Liver (tissue), 9 donors: ENCODE measurements around the gene AP3M1. TPM values are rescaled to one million over a fixed set of nuclear protein-coding genes. Genes with fewer than 3 reads are reported as not detected.

ENCODE experiments used
- DNase-seq: peaks from one replicate; pipeline ENCODE4 v3.0.0-alpha.2; 2017; ENCODE audit warnings: low spot score
- H3K27ac ChIP-seq, 2 donors: one replicate each; pipeline ENCODE4 v1.7.0; 2013; ENCODE audit warnings: inconsistent platforms in 2 of 2, low read length in 2 of 2, control low read depth in 1 of 2, low read depth in 1 of 2, mild to moderate bottlenecking in 1 of 2
- H3K27me3 ChIP-seq, 4 donors: one replicate each; pipeline versions ENCODE4 v1.6.1 to v1.7.0; 2013; ENCODE audit warnings: low read length in 3 of 4, inconsistent platforms in 1 of 4, mild to moderate bottlenecking in 1 of 4, moderate library complexity in 1 of 4; ENCODE audit not compliant: control insufficient read depth in 4 of 4, insufficient read depth in 4 of 4
- H3K36me3 ChIP-seq, 4 donors: one replicate each; pipeline versions ENCODE4 v1.6.1 to v1.7.0; 2013; ENCODE audit warnings: low read length in 3 of 4, mild to moderate bottlenecking in 3 of 4, low read depth in 1 of 4, moderate library complexity in 1 of 4; ENCODE audit not compliant: control insufficient read depth in 4 of 4, insufficient read depth in 3 of 4
- H3K4me1 ChIP-seq, 4 donors: one replicate each; pipeline versions ENCODE4 v1.6.1 to v1.7.0; 2013; ENCODE audit warnings: low read length in 3 of 4, mild to moderate bottlenecking in 3 of 4, moderate library complexity in 1 of 4; ENCODE audit not compliant: control insufficient read depth in 4 of 4, insufficient read depth in 4 of 4
- H3K4me3 ChIP-seq, 3 donors: one replicate each; pipeline versions ENCODE4 v1.6.1 to v1.7.0; 2013; ENCODE audit warnings: low read length in 3 of 3, control low read depth in 1 of 3, low read depth in 1 of 3, mild to moderate bottlenecking in 1 of 3
- H3K9ac ChIP-seq, 2 donors: one replicate each; pipeline ENCODE4 v1.7.0; 2013; ENCODE audit warnings: low read length in 2 of 2, mild to moderate bottlenecking in 2 of 2, moderate library complexity in 2 of 2, control low read depth in 1 of 2, low read depth in 1 of 2
- H3K9me3 ChIP-seq, 4 donors: one replicate each; pipeline versions ENCODE4 v1.6.1 to v1.7.0; 2013; ENCODE audit warnings: low read length in 3 of 4; ENCODE audit not compliant: control insufficient read depth in 4 of 4
- ATF3 ChIP-seq: IDR thresholded peaks from 2 replicates; pipeline ENCODE4 v1.6.1; 2016; ENCODE audit warnings: antibody characterized with exemption
- CTCF ChIP-seq: fragments of 150-350 bp; IDR thresholded peaks from 2 replicates; pipeline ENCODE4 v1.5.1; 2017; ENCODE audit warnings: improper control_type of control experiment, low read depth, low read length; ENCODE audit not compliant: missing input control
- EGR1 ChIP-seq, 2 donors: IDR thresholded peaks; 2 replicates each; pipeline ENCODE4 v1.6.1; 2016 to 2018; ENCODE audit warnings: antibody characterized with exemption in 2 of 2, low read depth in 2 of 2
- FOXA1 ChIP-seq: IDR thresholded peaks from 2 replicates; pipeline ENCODE4 v1.6.1; 2016; ENCODE audit warnings: antibody characterized with exemption
- FOXA2 ChIP-seq: IDR thresholded peaks from 2 replicates; pipeline ENCODE4 v1.6.1; 2016; ENCODE audit warnings: antibody characterized with exemption
- GABPA ChIP-seq, 2 donors: IDR thresholded peaks in 1 of 2; conservative IDR thresholded peaks in 1 of 2; 2 replicates each; pipeline ENCODE4 v1.6.1; 2016; ENCODE audit warnings: antibody characterized with exemption in 2 of 2, mild to moderate bottlenecking in 1 of 2, moderate library complexity in 1 of 2
- HNF4A ChIP-seq, 2 donors: conservative IDR thresholded peaks; 2 replicates each; pipeline ENCODE4 v1.6.1; 2016; ENCODE audit warnings: antibody characterized with exemption in 2 of 2, mild to moderate bottlenecking in 2 of 2
- HNF4G ChIP-seq: IDR thresholded peaks from 2 replicates; pipeline ENCODE4 v1.6.1; 2016; ENCODE audit warnings: antibody characterized with exemption
- JUND ChIP-seq, 2 donors: IDR thresholded peaks; 2 replicates each; pipeline ENCODE4 v1.6.1; 2016; ENCODE audit warnings: antibody characterized with exemption in 2 of 2
- MAX ChIP-seq: IDR thresholded peaks from 2 replicates; pipeline ENCODE4 v1.6.1; 2016; ENCODE audit warnings: antibody characterized with exemption
- RAD21 ChIP-seq, 2 donors: IDR thresholded peaks; 2 replicates each; pipeline ENCODE4 v1.6.1; 2016; ENCODE audit warnings: antibody characterized with exemption in 2 of 2, mild to moderate bottlenecking in 2 of 2
- REST ChIP-seq: IDR thresholded peaks from 2 replicates; pipeline ENCODE4 v1.6.1; 2016; ENCODE audit warnings: antibody characterized with exemption, mild to moderate bottlenecking
- RXRA ChIP-seq, 2 donors: IDR thresholded peaks; 2 replicates each; pipeline ENCODE4 v1.6.1; 2017 to 2018; ENCODE audit warnings: antibody characterized with exemption in 2 of 2, mild to moderate bottlenecking in 1 of 2
- SP1 ChIP-seq: IDR thresholded peaks from 2 replicates; pipeline ENCODE4 v1.6.1; 2018; ENCODE audit warnings: antibody characterized with exemption, mild to moderate bottlenecking
- YY1 ChIP-seq: IDR thresholded peaks from 2 replicates; pipeline ENCODE4 v1.6.1; 2016; ENCODE audit warnings: antibody characterized with exemption, mild to moderate bottlenecking
- WGBS: extraction: QIAGEN DNeasy Blood & Tissue Kit; methylation state at CpG from one replicate; pipeline ENCODE4 v1.1.7; 2013; 5-methylcytosine and 5-hydroxymethylcytosine counted together
- polyA plus RNA-seq, 2 donors: library from polyadenylated mRNA; stranded (reverse) in 1 of 2; unstranded in 1 of 2; fragments of 200-250 nt in 1 of 2; fragments of >200 nt in 1 of 2; fragmentation: Nextera tagmentation in 1 of 2; extraction: Ambion mirVana in 1 of 2; gene quantifications; one replicate each; pipeline versions ENCODE4 v1.2.1 to v1.2.3, GENCODE V29; 2013 to 2015
- total RNA-seq, 2 donors: library from RNA; depleted of rRNA; stranded (reverse); fragments of >200 nt; gene quantifications; one replicate each; pipeline ENCODE4 v1.2.3, GENCODE V29; 2014
- donor health status: healthy.
- donor health status: healthy.
- donor health status: healthy.
- donor health status: healthy.
- donor health status: healthy.

Gene AP3M1
- total and polyA plus RNA-seq, 4 donors = 7.5 to 24.8 (median 16.6) TPM

- Histone ChIP-seq H3K27me3 (no peaks in the 10 kb centered on the region), H3K4me3 (no peak overlapping the region), H3K9me3 (no peaks in the 10 kb centered on the region), H3K36me3 (peaks cover 1 to 28% (median 13%) of the 10 kb centered on the region in 4 donors), H3K9ac (no peak overlapping the region), H3K4me1 (peaks cover 0 to 13% (median 3%) of the 10 kb centered on the region in 4 donors), H3K27ac (no peak overlapping the region)
- no peak for TF ChIP-seq ATF3
- no peak for DNase-seq
- WGBS = 97% methylated on average over 3 of the region's 3 CpGs
Measured at GRCh38 chr10:74099836-74100235, 50.8 kb downstream of the AP3M1 start.

- WGBS = 91% methylated on average over 3 of the region's 3 CpGs
- H3K4me3 ChIP-seq = no peak overlapping the region
- H3K36me3 ChIP-seq = peaks cover 1 to 27% (median 11%) of the 10 kb centered on the region in 4 donors
- no peak overlapping the region for H3K27ac ChIP-seq
- no peak for DNase-seq
- TF ChIP-seq FOXA2 = no peak
- no peak for TF ChIP-seq GABPA (IDR thresholded peaks at IDR 0.05 in 1 of 2, conservative IDR thresholded peaks at IDR 0.05 in 1 of 2)
- H3K4me1 ChIP-seq = peaks cover 0 to 13% (median 3%) of the 10 kb centered on the region in 4 donors
- no peaks in the 10 kb centered on the region for H3K9me3 ChIP-seq
- H3K9ac ChIP-seq = no peak overlapping the region
- no peaks in the 10 kb centered on the region for H3K27me3 ChIP-seq
Measured at GRCh38 chr10:74099420-74099819, 51.2 kb downstream of the AP3M1 start.

GRCh38 chr10:74097776-74098175 lies 52.9 kb downstream of the AP3M1 start:
- Histone ChIP-seq H3K4me1 (peaks cover 0 to 13% (median 3%) of the 10 kb centered on the region in 4 donors), H3K4me3 (no peak overlapping the region), H3K36me3 (peaks cover under 1 to 24% (median 7%) of the 10 kb centered on the region in 4 donors), H3K9ac (no peak overlapping the region), H3K9me3 (no peaks in the 10 kb centered on the region), H3K27ac (peak overlapping the region; percentile 47 to 62), H3K27me3 (no peaks in the 10 kb centered on the region)
- DNase-seq = no peak
- WGBS = 45% methylated on average over 9 of the region's 9 CpGs
- TF ChIP-seq RXRA (IDR thresholded peaks at IDR 0.05) (peak; percentile 60 to 85), HNF4A (conservative IDR thresholded peaks at IDR 0.05) (peak; percentile 48 to 73), HNF4G (no peak), JUND (IDR thresholded peaks at IDR 0.05) (peak; percentile 25 to 61), CTCF (no peak), MAX (no peak), REST (no peak), SP1 (peak; percentile 30), RAD21 (IDR thresholded peaks at IDR 0.05) (peak; percentile 34 to 54), ATF3 (no peak), FOXA2 (peak; percentile 98), YY1 (peak; percentile 69), EGR1 (IDR thresholded peaks at IDR 0.05; ENCODE audit: low read depth in 2 of 2) (peak; percentile 37 to 83), FOXA1 (peak; percentile 94)
